GM13977 (cell line): ENCODE measurements around the gene TRIM50.

Experiments used
- DNase-seq: peaks from one replicate; pipeline ENCODE4 v3.0.0; 2012; ENCODE audit warnings: low spot score
- CTCF ChIP-seq: IDR thresholded peaks from 2 replicates; pipeline ENCODE4 v1.5.1; 2012; ENCODE audit warnings: mild to moderate bottlenecking, control low read depth; ENCODE audit not compliant: insufficient read depth; ENCODE audit errors: extremely low read depth, missing control alignments
- in situ Hi-C: fragments of 300-500 bp; cut with MboI; formaldehyde crosslinking; loops from one replicate; pipeline ENCODE4 v1.12.0; 2022; ENCODE audit warnings: low sequenced_read_pairs, low pct_unique_long_range_greater_than_20kb, mixed read lengths, inconsistent platforms; ENCODE audit not compliant: unreplicated experiment

Gene TRIM50

GRCh38 chr7:73342645-73343044 lies 14.8 kb upstream of the TRIM50 start:
- TF ChIP-seq CTCF: no peak
- in situ Hi-C loops: no loop called here

DNA sequence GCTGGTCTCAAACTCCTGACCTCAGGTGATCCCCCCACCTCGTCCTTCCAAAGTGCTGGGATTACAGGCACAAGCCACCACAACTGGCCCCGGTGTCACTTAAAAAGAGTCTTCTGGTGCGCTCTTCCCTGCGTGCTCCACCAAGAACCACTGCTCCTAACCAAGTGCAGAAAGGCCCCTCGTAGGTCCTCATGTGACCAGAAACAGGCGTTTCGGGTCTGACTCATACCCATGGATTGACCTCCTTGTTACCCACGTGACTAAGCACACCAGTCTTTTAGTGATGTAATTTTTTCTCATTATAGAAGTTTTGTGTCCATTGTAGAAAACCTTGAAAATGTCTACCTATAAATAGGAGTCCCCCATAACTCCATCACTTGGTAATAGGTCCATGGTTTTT lies 14.0 kb upstream of the TRIM50 start:
- peak; percentile 53 for DNase-seq
- TF ChIP-seq CTCF: no peak
- in situ Hi-C loops: no loop called here

More at GRCh38 chr7:73342645-73343044, 14.8 kb upstream of the TRIM50 start:
- DNase-seq: no peak

DNA sequence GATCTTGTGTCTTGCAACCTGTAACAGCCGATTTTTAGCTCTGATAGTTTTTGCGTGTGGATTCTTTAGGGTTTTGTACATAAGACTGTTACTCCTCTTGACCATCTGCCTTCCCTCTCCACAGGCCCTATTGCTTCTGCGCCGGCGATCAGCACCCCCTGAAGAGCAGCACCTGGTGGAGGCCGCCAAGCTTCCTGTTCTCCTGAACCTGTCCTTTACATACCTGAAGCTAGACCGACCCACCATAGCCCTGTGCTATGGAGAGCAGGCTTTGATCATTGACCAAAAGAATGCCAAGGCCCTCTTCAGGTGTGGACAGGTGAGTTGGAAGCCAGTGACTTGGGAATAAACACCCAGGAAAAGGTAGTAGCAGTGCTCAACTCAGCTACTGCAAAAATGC lies 12.6 kb upstream of the TRIM50 start:
- no peak for TF ChIP-seq CTCF
- DNase-seq: no peak
- in situ Hi-C loops: no loop called here

DNA sequence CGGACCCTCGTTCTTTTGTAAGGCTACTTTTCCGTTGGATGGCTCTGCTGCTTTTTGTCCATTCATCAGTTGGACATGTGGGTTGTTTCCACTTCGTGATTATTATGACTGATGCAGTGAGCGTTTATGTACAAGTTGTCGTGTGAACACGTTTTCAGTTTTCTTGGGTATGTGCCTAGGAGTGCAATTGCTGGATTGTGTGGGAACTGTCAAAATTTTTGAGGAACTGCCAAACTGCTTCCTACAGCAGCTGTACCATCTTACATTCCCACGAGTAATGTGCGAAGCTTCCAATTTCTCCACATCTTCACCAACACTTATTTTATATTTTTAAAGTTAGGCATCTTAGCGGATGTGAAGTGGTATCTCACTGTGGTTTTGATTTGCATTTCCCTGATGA lies 10.4 kb upstream of the TRIM50 start:
- DNase-seq: no peak
- no peak for TF ChIP-seq CTCF
- in situ Hi-C loops: no loop called here

DNA sequence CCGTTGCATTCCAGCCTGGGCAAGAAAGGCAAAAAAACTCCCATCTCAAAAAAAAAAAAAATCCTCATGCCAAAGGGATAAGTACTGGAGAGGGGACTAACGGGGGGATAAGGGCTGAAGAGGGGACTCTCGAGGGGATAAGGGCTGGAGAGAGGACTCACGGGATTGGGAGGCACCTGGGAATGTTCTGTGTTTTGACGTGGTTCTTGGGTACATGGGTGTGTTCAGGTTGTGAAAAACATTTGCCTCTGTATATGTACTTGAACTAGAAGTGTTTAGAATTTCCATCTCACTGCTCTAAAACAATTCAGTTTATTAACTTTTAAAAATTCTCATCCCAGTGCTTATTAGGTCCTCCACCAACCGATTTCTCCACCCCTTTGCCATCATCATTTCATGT lies 4.6 kb upstream of the TRIM50 start:
- in situ Hi-C loops: no loop called here
- no peak for TF ChIP-seq CTCF
- DNase-seq: no peak

DNA sequence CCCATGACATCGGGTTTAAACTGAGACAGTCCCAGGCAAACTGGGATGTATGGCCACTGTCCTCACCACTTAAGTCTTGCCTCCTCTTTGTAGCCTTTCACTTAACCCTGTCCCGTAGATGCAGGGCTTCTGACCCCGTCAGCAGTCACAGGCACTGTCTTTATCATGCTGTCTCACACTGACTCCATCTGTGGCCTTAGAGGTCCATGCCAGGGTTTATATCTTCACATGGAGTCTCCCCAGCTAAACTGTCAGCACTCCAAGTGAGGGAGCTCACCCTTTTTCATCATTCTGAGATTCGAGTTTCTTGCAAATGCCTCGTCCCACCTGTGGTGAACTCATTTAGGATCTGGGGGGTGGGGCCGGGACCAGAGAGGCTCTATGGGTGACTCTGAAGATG lies 2.9 kb upstream of the TRIM50 start:
- no peak for TF ChIP-seq CTCF
- DNase-seq: no peak
- in situ Hi-C loops: no loop called here

DNA sequence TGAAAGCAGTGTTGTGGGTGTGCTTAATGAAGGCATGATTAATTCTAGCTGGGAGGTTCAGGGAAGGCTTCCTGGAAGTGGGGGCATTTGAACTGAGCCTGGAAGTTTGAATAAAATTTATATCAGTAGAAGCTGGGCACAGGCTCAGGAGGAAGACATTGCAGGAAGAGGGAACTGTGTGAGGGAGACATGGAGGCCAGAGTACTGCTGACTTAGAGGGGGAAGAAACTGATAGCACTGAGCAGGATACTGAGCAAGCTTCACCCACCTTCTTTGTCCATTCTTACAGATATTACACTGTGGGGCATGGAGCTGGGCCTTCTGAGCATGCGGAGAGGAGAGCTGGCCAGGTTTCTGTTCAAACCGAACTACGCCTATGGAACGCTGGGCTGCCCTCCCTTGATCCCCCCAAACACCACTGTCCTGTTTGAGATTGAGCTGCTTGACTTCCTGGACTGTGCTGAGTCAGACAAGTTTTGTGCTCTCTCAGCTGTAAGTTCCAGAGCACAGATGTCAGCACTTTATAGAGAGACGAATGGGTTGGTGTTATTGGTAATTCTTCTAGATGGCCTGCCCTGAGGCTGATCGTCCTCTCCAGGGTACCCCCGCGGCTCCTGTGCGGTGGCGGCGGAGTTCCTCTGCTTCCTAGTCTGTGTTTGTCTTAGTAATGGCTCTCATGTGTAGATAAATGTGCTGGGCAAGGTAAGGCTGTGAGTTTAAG lies 2.1 kb upstream of the TRIM50 start:
- no peak for TF ChIP-seq CTCF
- DNase-seq: no peak
- in situ Hi-C loops: no loop called here
